Lung (tissue), 12 donors: ENCODE measurements around the gene DUT. TPM values are rescaled to one million over a fixed set of nuclear protein-coding genes. Genes with fewer than 3 reads are reported as not detected.

Experiments
- ATAC-seq: fragments of 200-7000 bp; cut with Tn5 transposase; one replicate; pipeline ENCODE4 v1.9.1; 2020; ENCODE audit warnings: moderate number of reproducible peaks; ENCODE audit not compliant: insufficient read depth, low FRiP score
- DNase-seq, 3 donors: peaks; one replicate each; pipeline ENCODE4 v3.0.0-alpha.2; 2013 to 2017
- H3K27ac ChIP-seq, 2 donors: one replicate each; pipeline ENCODE4 v1.5.1; 2013; ENCODE audit warnings: mild to moderate bottlenecking in 2 of 2, moderate library complexity in 2 of 2, control low read depth in 1 of 2, inconsistent platforms in 1 of 2, low read depth in 1 of 2, low read length in 1 of 2
- H3K27me3 ChIP-seq, 3 donors: one replicate each; pipeline ENCODE4 v1.5.1; 2013; ENCODE audit warnings: low read length in 2 of 3; ENCODE audit not compliant: control insufficient read depth in 3 of 3, insufficient read depth in 3 of 3
- H3K36me3 ChIP-seq, 4 donors: one replicate each; pipeline ENCODE4 v1.5.1; 2013; ENCODE audit warnings: low read length in 4 of 4, mild to moderate bottlenecking in 1 of 4, moderate library complexity in 1 of 4; ENCODE audit not compliant: control insufficient read depth in 4 of 4, insufficient read depth in 4 of 4
- H3K4me1 ChIP-seq, 5 donors: one replicate each; pipeline ENCODE4 v1.5.1; 2013; ENCODE audit warnings: low read length in 5 of 5, mild to moderate bottlenecking in 2 of 5, moderate library complexity in 1 of 5; ENCODE audit not compliant: control insufficient read depth in 5 of 5, insufficient read depth in 5 of 5
- H3K4me3 ChIP-seq: one replicate; pipeline ENCODE4 v1.5.1; 2013; ENCODE audit warnings: mild to moderate bottlenecking, control low read depth, moderate library complexity
- H3K9ac ChIP-seq, 2 donors: one replicate each; pipeline ENCODE4 v1.5.1; 2013; ENCODE audit warnings: low read length in 2 of 2, control low read depth in 1 of 2; ENCODE audit not compliant: insufficient read depth in 1 of 2
- H3K9me3 ChIP-seq, 4 donors: one replicate each; pipeline ENCODE4 v1.5.1; 2013; ENCODE audit warnings: low read length in 3 of 4, mild to moderate bottlenecking in 1 of 4, moderate library complexity in 1 of 4; ENCODE audit not compliant: control insufficient read depth in 4 of 4, insufficient read depth in 3 of 4
- CTCF ChIP-seq: IDR thresholded peaks from 2 replicates; pipeline ENCODE4 v1.5.1; 2012; ENCODE audit warnings: mild to moderate bottlenecking; ENCODE audit errors: control extremely low read depth, extremely low read depth
- WGBS, 2 donors: extraction: QIAGEN DNeasy Blood & Tissue Kit; methylation state at CpG; one replicate each; pipeline ENCODE4 v1.1.7; 2013; 5-methylcytosine and 5-hydroxymethylcytosine counted together
- polyA plus RNA-seq, 2 donors: library from polyadenylated mRNA; stranded (reverse); fragments of 200-250 nt; gene quantifications; one replicate each; pipeline ENCODE4 v1.2.1, GENCODE V29; 2013
- total RNA-seq, 2 donors: library from RNA; depleted of rRNA in 1 of 2; stranded (reverse); fragments of >200 nt in 1 of 2; gene quantifications; one replicate each; pipeline ENCODE4 v1.2.1, GENCODE V29; 2014 to 2021
- donor health status: control.
- donor health status: control.
- donor health status: Bipolar disorder and iron deficiency.
- donor health status: healthy.
- donor health status: DM: yes; HTN: yes; CAD: no.

Gene DUT
- total and polyA plus RNA-seq, 4 donors: 40.7 to 74.0 (median 69.8) TPM

- Histone ChIP-seq H3K9ac (no peak overlapping the region), H3K4me3 (no peak overlapping the region), H3K36me3 (no peaks in the 10 kb centered on the region), H3K9me3 (peaks cover 0 to 2% (median 0%) of the 10 kb centered on the region in 4 donors), H3K27ac (no peak overlapping the region), H3K27me3 (no peaks in the 10 kb centered on the region), H3K4me1 (peaks cover 0 to 1% (median 0%) of the 10 kb centered on the region in 5 donors)
- WGBS, 2 donors: 42 to 92% methylated on average over 2 of the region's 2 CpGs
- ATAC-seq (no peak), DNase-seq (no peak)
- no peak for TF ChIP-seq CTCF
Observed at GRCh38 chr15:48371550-48371949, 40.3 kb downstream of the DUT start.

DNA sequence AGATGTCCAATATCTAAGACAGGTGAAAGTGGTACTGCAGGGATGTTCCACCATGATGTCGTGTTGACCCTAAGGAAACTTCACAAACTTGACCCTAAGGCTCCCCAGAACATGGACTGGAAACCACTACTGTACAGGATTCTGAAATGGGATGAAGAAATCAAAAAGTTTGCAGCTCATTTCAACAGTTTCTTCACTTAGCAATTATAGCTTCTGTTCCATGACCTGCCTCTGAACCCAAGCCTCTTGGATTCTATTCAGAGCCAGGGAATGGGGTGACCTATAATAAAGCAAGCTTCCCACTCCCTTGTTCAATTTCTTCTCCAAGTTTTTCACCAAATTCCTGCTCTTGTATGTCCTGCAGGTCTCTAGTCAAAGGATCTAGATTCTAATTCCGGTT, 40.7 kb downstream of the DUT start:
- Histone ChIP-seq H3K36me3 (no peaks in the 10 kb centered on the region), H3K9ac (no peak overlapping the region), H3K4me3 (no peak overlapping the region), H3K27me3 (no peaks in the 10 kb centered on the region), H3K9me3 (peaks cover 0 to 2% (median 0%) of the 10 kb centered on the region in 4 donors), H3K27ac (no peak overlapping the region), H3K4me1 (no peaks in the 10 kb centered on the region)
- WGBS, 2 donors: 62 to 89% methylated on average over 2 of the region's 2 CpGs
- TF ChIP-seq CTCF: no peak
- DNase-seq (no peak), ATAC-seq (no peak)

- TF ChIP-seq CTCF: no peak
- ATAC-seq: peak; percentile 51
- 78 to 87% methylated on average over 10 of the region's 10 CpGs for WGBS, 2 donors
Observed at GRCh38 chr15:48373821-48374451, 42.7 kb downstream of the DUT start.

DNA sequence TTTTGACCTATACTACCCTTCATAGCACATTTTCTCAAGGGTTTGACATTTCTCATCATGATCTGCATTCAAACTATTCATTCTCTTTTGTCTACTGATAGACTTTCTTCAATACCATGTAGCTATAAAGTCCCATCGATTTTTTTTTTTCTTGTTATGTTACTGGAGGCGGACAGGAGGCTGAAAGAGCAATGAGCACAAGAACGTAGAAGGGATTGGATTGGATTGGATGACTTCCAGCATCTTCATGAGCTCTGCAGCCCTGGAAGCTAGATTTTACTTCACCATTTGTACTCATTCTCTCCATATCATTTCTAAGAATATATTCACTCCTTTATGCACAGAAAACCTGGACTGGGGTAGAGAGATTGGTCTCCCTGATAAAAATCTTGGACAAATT, 43.2 kb downstream of the DUT start:
- no peak for ATAC-seq
- Histone ChIP-seq H3K36me3 (no peaks in the 10 kb centered on the region), H3K9me3 (peaks cover 0 to 3% (median 0%) of the 10 kb centered on the region in 4 donors), H3K4me3 (no peak overlapping the region), H3K9ac (no peak overlapping the region), H3K27ac (no peak overlapping the region), H3K4me1 (no peaks in the 10 kb centered on the region), H3K27me3 (no peaks in the 10 kb centered on the region)
- no peak for DNase-seq
- WGBS, 2 donors: 87 to 96% methylated on average over 3 of the region's 3 CpGs
- no peak for TF ChIP-seq CTCF

More at GRCh38 chr15:48373821-48374451, 42.7 kb downstream of the DUT start:
- Histone ChIP-seq H3K4me1 (no peaks in the 10 kb centered on the region), H3K4me3 (no peak overlapping the region), H3K27ac (no peak overlapping the region), H3K9ac (no peak overlapping the region), H3K27me3 (no peaks in the 10 kb centered on the region), H3K9me3 (peaks cover 0 to 3% (median 0%) of the 10 kb centered on the region in 4 donors), H3K36me3 (no peaks in the 10 kb centered on the region)
- DNase-seq: no peak
